ENCODE measurements around the gene MYLK. TPM values are rescaled to one million over a fixed set of nuclear protein-coding genes. Genes with fewer than 3 reads are reported as not detected.
"Not testable (repeated sequence)": the region's sequence is repeated elsewhere in the genome, so short reads cannot be mapped to it uniquely, and the experiment has no call there.

MYLK gene
- polyA plus RNA-seq, 3 donors from 2014 or later: 0.36 to 3.7 (median 0.89) TPM

DNA sequence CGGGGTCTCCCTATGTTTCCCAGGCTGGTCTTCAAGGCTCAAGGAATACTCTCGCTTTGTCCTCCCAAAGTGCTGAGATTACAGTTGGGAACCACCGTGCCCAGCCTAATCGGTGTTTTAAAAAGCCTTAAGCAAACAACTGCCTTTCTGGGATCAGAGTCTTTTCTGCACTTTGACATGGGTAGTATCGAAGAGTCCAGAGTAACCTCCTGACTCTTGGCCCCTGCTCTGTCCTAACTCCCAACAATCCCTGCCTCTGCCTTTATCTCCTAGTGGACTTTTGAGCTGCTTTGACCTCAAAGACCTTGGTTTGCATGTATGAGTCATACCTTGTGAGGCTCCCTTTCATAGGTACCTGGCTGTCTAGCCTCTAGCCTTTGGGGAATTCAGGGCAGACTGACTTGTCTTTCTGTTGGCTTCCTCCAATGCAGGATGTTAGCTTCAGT is 278.3 kb downstream of the MYLK start:
- peaks cover 0 to 6% (median 3%) of the 10 kb centered on the region in 3 donors for H3K36me3 Mint-ChIP-seq
- no peaks in the 10 kb centered on the region for H3K4me1 Mint-ChIP-seq
- no peaks in the 10 kb centered on the region for H3K27me3 Mint-ChIP-seq (ENCODE audit: low read depth in 3 of 3)
- no peak for DNase-seq
- H3K27ac Mint-ChIP-seq: peak overlapping the region in 2 of 6 donors; percentile 31
- H3K9me3 Mint-ChIP-seq: no peaks in the 10 kb centered on the region
- no peak overlapping the region for H3K4me3 Mint-ChIP-seq

DNA sequence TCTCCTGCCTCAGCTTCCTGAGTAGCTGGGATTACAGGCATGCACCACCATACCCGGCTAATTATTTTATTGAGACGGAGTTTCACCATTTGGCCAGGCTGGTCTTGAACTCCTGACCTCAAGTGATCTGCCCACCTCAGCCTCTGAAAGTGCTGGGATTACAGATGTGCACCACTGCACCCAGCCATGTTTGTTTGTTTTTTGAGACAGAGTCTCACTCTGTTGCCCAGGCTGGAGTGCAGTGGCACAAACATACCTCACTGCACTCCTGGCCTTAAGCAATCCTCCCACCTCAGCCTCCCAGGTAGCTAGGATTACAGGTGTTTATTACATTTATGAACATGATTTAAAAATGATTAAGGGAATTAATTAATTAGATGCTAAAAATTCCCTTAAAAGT is 281.0 kb downstream of the MYLK start:
- H3K9me3 Mint-ChIP-seq; H3K27me3 Mint-ChIP-seq (ENCODE audit: low read depth in 3 of 3); DNase-seq; H3K4me3 Mint-ChIP-seq; H3K4me1 Mint-ChIP-seq; H3K27ac Mint-ChIP-seq: not testable (repeated sequence)
- peaks cover 0 to 10% (median 7%) of the 10 kb centered on the region in 3 donors for H3K36me3 Mint-ChIP-seq

- H3K4me1 Mint-ChIP-seq: no peaks in the 10 kb centered on the region
- no peak overlapping the region for H3K4me3 Mint-ChIP-seq
- H3K9me3 Mint-ChIP-seq: no peaks in the 10 kb centered on the region
- DNase-seq: no peak
- H3K27ac Mint-ChIP-seq: no peak overlapping the region
- peaks cover 0 to 10% (median 7%) of the 10 kb centered on the region in 3 donors for H3K36me3 Mint-ChIP-seq
- no peaks in the 10 kb centered on the region for H3K27me3 Mint-ChIP-seq (ENCODE audit: low read depth in 3 of 3)
Observed at GRCh38 chr3:123602325-123602724, 281.8 kb downstream of the MYLK start.

- not testable (repeated sequence) for H3K27me3 Mint-ChIP-seq (ENCODE audit: low read depth in 3 of 3); DNase-seq; H3K27ac Mint-ChIP-seq; H3K9me3 Mint-ChIP-seq; H3K4me3 Mint-ChIP-seq; H3K4me1 Mint-ChIP-seq
- peaks cover 0 to 10% (median 7%) of the 10 kb centered on the region in 3 donors for H3K36me3 Mint-ChIP-seq
Observed at GRCh38 chr3:123600863-123601262, 283.3 kb downstream of the MYLK start.

DNA sequence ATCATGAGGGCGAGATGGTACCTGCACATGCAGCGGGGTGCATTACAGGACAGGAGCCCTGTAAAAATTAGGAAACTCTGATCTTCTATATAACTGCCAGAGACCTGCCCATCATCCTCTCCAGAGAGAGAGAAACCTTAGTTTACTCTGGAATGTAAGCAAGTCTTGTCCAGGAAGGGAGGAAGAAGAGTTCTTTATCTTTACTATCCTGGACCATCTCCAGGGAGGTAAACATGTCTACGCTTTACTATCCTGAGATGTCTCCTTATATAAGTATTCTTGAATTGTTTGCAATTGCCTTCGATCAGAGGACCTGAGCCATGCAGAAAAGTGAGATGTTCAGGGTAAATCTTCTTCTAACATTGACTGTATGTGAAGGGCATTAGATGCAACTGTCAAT is 286.6 kb downstream of the MYLK start:
- Mint-ChIP-seq H3K27me3 (ENCODE audit: low read depth in 3 of 3) (peaks cover 0 to 2% (median 0%) of the 10 kb centered on the region in 3 donors), H3K27ac (no peak overlapping the region), H3K4me3 (no peak overlapping the region), H3K4me1 (no peaks in the 10 kb centered on the region), H3K9me3 (no peaks in the 10 kb centered on the region), H3K36me3 (peaks cover 0 to 16% (median 14%) of the 10 kb centered on the region in 3 donors)
- DNase-seq: no peak

GRCh38 chr3:123595396-123596180 is 288.5 kb downstream of the MYLK start:
- Mint-ChIP-seq H3K4me1 (no peaks in the 10 kb centered on the region), H3K4me3 (no peak overlapping the region), H3K36me3 (peaks cover 7 to 26% (median 17%) of the 10 kb centered on the region in 3 donors), H3K9me3 (peaks cover 0 to 7% (median 2%) of the 10 kb centered on the region in 6 donors), H3K27ac (no peak overlapping the region), H3K27me3 (ENCODE audit: low read depth in 3 of 3) (peaks cover 0 to 2% (median 0%) of the 10 kb centered on the region in 3 donors)
- no peak for DNase-seq

- H3K27ac Mint-ChIP-seq: no peak overlapping the region
- H3K4me3 Mint-ChIP-seq: no peak overlapping the region
- H3K9me3 Mint-ChIP-seq: peaks cover 0 to 7% (median 3%) of the 10 kb centered on the region in 6 donors
- peaks cover 12 to 35% (median 22%) of the 10 kb centered on the region in 3 donors for H3K36me3 Mint-ChIP-seq
- H3K4me1 Mint-ChIP-seq: no peaks in the 10 kb centered on the region
- peaks cover 0 to 2% (median 0%) of the 10 kb centered on the region in 3 donors for H3K27me3 Mint-ChIP-seq (ENCODE audit: low read depth in 3 of 3)
- DNase-seq: no peak
Observed at GRCh38 chr3:123593381-123593780, 290.8 kb downstream of the MYLK start.

GRCh38 chr3:123590685-123591450 is 293.3 kb downstream of the MYLK start:
- H3K27me3 Mint-ChIP-seq (ENCODE audit: low read depth in 3 of 3): peaks cover 0 to 2% (median 0%) of the 10 kb centered on the region in 3 donors
- H3K9me3 Mint-ChIP-seq: peaks cover 0 to 7% (median 3%) of the 10 kb centered on the region in 6 donors
- H3K36me3 Mint-ChIP-seq: peaks cover 16 to 35% (median 22%) of the 10 kb centered on the region in 3 donors
- no peak overlapping the region for H3K27ac Mint-ChIP-seq
- no peak for DNase-seq
- peaks cover 0 to 5% of the 10 kb centered on the region in 2 donors for H3K4me1 Mint-ChIP-seq
- no peak overlapping the region for H3K4me3 Mint-ChIP-seq

DNA sequence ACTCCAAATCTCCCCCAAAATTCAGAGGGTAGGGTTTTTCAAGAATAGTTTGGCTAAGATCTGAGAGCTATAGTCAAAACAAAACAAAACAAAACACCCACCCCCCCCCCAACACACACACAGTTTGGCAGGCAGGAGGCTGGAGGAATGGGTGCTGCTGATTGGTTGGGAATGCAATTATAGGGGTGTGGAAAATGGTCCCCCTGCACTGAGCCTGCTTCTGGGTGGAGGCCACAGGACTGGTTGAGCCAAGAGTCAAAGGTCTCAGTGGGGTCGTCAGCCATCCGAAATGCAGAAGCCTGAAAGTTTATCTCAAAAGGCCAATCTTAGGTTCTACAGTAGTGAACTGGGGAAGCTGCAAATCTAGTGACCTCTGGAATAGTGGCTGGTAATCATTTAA is 296.7 kb downstream of the MYLK start:
- Mint-ChIP-seq H3K9me3 (peaks cover 0 to 7% (median 3%) of the 10 kb centered on the region in 6 donors), H3K36me3 (peaks cover 16 to 21% (median 17%) of the 10 kb centered on the region in 3 donors), H3K27ac (no peak overlapping the region), H3K4me3 (peak overlapping the region in 1 of 5 donors; percentile 27), H3K4me1 (peaks cover 13 to 20% of the 10 kb centered on the region in 2 donors), H3K27me3 (ENCODE audit: low read depth in 3 of 3) (peaks cover 0 to 2% (median 0%) of the 10 kb centered on the region in 3 donors)
- no peak for DNase-seq

DNA sequence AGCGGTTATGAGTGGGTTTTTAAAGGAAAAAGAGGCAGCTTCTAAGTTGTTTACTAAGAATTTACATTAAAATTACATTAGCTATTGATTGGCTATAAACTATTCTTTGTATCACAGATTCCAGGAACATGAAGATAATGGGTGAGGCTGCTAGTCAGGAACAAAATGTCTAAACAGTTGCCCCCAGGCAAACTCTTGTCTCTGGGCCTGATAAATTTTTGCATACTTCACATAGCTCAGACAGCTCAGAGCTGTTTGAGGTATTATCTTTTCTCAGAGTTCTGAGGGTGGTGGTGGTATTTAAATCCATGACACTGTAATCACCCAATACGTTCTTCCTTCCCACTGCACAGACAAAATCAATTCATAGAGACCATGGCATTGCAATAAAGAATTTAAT is 297.2 kb downstream of the MYLK start:
- Mint-ChIP-seq H3K27me3 (ENCODE audit: low read depth in 3 of 3) (peaks cover 0 to 2% (median 0%) of the 10 kb centered on the region in 3 donors), H3K4me3 (peak overlapping the region in 3 of 5 donors; percentile 11 to 27 (median 17)), H3K4me1 (peaks cover 13 to 22% of the 10 kb centered on the region in 2 donors), H3K27ac (no peak overlapping the region), H3K36me3 (peaks cover 13 to 19% (median 16%) of the 10 kb centered on the region in 3 donors), H3K9me3 (peaks cover 0 to 7% (median 3%) of the 10 kb centered on the region in 6 donors)
- DNase-seq: no peak

- peaks cover 0 to 2% (median 0%) of the 10 kb centered on the region in 3 donors for H3K27me3 Mint-ChIP-seq (ENCODE audit: low read depth in 3 of 3)
Observed at GRCh38 chr3:123586131-123586530, 298.0 kb downstream of the MYLK start.

GRCh38 chr3:123584988-123585937 is 298.9 kb downstream of the MYLK start, which contains the start of gene HACD2:
Gene HACD2 (minus strand): TSS chr3:123585053. CDS start chr3:123585027, 26 bp downstream.
- peaks cover 13 to 22% of the 10 kb centered on the region in 2 donors for H3K4me1 Mint-ChIP-seq
- H3K9me3 Mint-ChIP-seq: peaks cover 0 to 2% (median 0%) of the 10 kb centered on the region in 6 donors
- peaks cover 0 to 2% (median 0%) of the 10 kb centered on the region in 3 donors for H3K27me3 Mint-ChIP-seq (ENCODE audit: low read depth in 3 of 3)
- H3K4me3 Mint-ChIP-seq: peak within 1 kb of the TSS in 2 of 5 donors; percentile 90 to 91
- peak; percentile 93 to 94 (median 93) for DNase-seq
- peaks cover 9 to 20% (median 15%) of the 10 kb centered on the region in 3 donors for H3K36me3 Mint-ChIP-seq
- H3K27ac Mint-ChIP-seq: peak within 1 kb of the TSS; percentile 68 to 88 (median 84)

More at GRCh38 chr3:123586131-123586530, 298.0 kb downstream of the MYLK start:
- Mint-ChIP-seq H3K4me3 (no peak overlapping the region), H3K36me3 (peaks cover 9 to 20% (median 13%) of the 10 kb centered on the region in 3 donors), H3K9me3 (peaks cover 0 to 2% (median 0%) of the 10 kb centered on the region in 6 donors), H3K27ac (no peak overlapping the region), H3K4me1 (peaks cover 13 to 22% of the 10 kb centered on the region in 2 donors)
- DNase-seq: peak in 1 of 3 donors; percentile 3

All from immature natural killer cell (primary cell).